Ovary (tissue), 1 donor: Measurements from ENCODE around the gene CHRNA10.

Source experiments
- EP300 ChIP-seq: sonication (generic); formaldehyde crosslinking; IDR thresholded peaks from one replicate; pipeline ENCODE4 v1.6.1; 2017; ENCODE audit warnings: antibody characterized with exemption
- POLR2A ChIP-seq: fragments of 450-650 bp; IDR thresholded peaks from one replicate; pipeline ENCODE4 v1.6.1; 2017; ENCODE audit warnings: antibody characterized with exemption, mild to moderate bottlenecking, moderate library complexity

DNA sequence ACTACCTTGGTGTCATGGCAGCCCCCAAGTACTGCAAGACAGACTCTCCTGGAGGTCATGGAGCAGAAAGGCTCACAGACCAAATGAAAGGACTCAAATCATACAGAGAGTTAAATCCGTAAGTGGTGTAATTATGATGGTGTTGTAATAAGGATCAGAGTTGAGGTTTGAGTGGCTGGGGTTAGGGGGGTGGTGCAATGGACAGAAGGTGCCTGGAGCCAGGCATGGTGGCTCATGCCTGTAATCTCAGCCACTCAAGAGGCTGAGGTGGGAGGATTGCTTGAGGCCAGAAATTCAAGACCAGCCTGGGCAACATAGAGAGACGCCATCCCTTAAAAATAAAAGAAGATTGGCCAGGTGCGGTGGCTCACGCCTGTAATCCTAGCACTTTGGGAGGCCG lies 48.1 kb downstream of the CHRNA10 start:
- TF ChIP-seq EP300, result no peak
- no peak for TF ChIP-seq POLR2A
